ENCODE data around the gene PRKCG. TPM values are rescaled to one million over a fixed set of nuclear protein-coding genes. Genes with fewer than 3 reads are reported as not detected.
"Not testable (repeated sequence)": the region's sequence is repeated elsewhere in the genome, so short reads cannot be mapped to it uniquely, and the experiment has no call there.

The PRKCG gene
- total RNA-seq, 1 donor from 2014 or later: not detected

- DNase-seq (ENCODE audit: low read depth): no peak
Measured at GRCh38 chr19:53942001-53942786, 60.2 kb downstream of the PRKCG start.

- DNase-seq (ENCODE audit: low read depth): no peak
Measured at GRCh38 chr19:53944416-53944815, 62.4 kb downstream of the PRKCG start.

- no peak for DNase-seq (ENCODE audit: low read depth)
Measured at GRCh38 chr19:53944933-53945332, 62.9 kb downstream of the PRKCG start.

GRCh38 chr19:53945441-53945840 lies 63.4 kb downstream of the PRKCG start:
- peak; percentile 9 for DNase-seq (ENCODE audit: low read depth)

- no peak for DNase-seq (ENCODE audit: low read depth)
Measured at GRCh38 chr19:53945998-53946397, 64.0 kb downstream of the PRKCG start.

- no peak for DNase-seq (ENCODE audit: low read depth)
Measured at GRCh38 chr19:53947624-53948023, 65.6 kb downstream of the PRKCG start.

- DNase-seq (ENCODE audit: low read depth): not testable (repeated sequence)
Measured at GRCh38 chr19:53948611-53949010, 66.6 kb downstream of the PRKCG start.

GRCh38 chr19:53951436-53951835 lies 69.4 kb downstream of the PRKCG start:
- DNase-seq (ENCODE audit: low read depth): no peak

GRCh38 chr19:53951947-53952346 lies 70.0 kb downstream of the PRKCG start:
- DNase-seq (ENCODE audit: low read depth): no peak

- no peak for DNase-seq (ENCODE audit: low read depth)
Measured at GRCh38 chr19:53953383-53953782, 71.4 kb downstream of the PRKCG start.

Other genes starting within 250 kb of the PRKCG start
- gene NLRP12, start 57.9 kb upstream of the PRKCG start, total RNA-seq: not detected in 2 replicates
- gene MYADM, start 14.3 kb upstream of the PRKCG start, total RNA-seq: 43.9 and 78.9 TPM in 2 replicates
- gene CACNG7, start 27.1 kb downstream of the PRKCG start, total RNA-seq: not detected in 2 replicates
- gene CACNG8, start 80.7 kb downstream of the PRKCG start, total RNA-seq: 0.03 TPM in 1 of 2 replicates, not detected in the other
- 22.8 and 30.8 TPM in 2 replicates for gene CACNG6, start 109.4 kb downstream of the PRKCG start, total RNA-seq
- not detected in 2 replicates for gene VSTM1, start 181.7 kb downstream of the PRKCG start, total RNA-seq
- gene TARM1, start 199.2 kb downstream of the PRKCG start, total RNA-seq: not detected in 2 replicates
- gene OSCAR, start 218.6 kb downstream of the PRKCG start, total RNA-seq: 0.10 TPM in 1 of 2 replicates, not detected in the other
- gene NDUFA3, start 220.7 kb downstream of the PRKCG start, total RNA-seq: 51.3 and 53.7 TPM in 2 replicates
- gene TFPT, start 233.5 kb downstream of the PRKCG start, total RNA-seq: 13.0 and 17.8 TPM in 2 replicates
- 48.0 and 59.0 TPM in 2 replicates for gene PRPF31, start 233.6 kb downstream of the PRKCG start, total RNA-seq

Data from myocyte (in vitro differentiated cells).